ENCODE data around the gene SPDYC.
"Not testable (repeated sequence)": the region's sequence is repeated elsewhere in the genome, so short reads cannot be mapped to it uniquely, and the experiment has no call there.

The SPDYC gene

DNA sequence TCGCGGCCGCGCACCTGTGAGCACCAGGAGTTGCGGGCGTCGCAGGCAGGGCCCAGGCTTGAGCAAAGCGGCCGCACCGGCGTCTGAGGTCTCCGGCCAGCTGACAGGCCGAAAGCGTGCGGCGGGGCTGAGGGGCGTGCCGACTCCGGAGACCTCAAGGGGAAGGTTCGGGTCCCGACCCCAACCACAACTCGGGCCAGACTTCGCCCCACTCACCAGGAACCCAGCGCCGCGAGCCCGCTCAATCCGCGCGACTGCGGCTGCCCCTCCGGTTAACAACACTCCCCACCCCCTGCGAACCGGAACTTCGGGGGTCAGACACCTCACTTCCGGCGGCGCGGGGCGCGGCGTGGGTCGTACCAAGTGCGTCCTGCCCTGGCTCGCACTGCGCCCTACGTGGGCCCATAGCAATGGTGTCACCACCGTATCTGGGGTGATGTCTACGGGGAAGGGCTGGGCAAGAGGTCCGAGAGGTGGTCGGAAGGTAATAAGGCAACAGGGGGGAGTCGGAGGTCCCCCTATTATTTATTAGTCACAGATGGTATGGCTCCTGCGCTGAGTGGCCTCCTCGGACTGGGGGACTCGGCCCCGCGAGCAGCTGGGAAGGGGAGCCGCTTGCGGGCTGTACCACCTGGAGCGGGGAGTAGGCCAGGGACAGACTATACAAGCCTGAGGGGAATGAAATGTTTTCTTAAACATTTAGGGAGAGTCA lies 35.6 kb upstream of the SPDYC start, which contains the start of gene SYVN1:
SYVN1 (minus strand) TSS at position 280 of the 712 bp plus-strand sequence. CDS start 918 bp downstream, outside the sequence.
- DNase-seq = peak; percentile 90 to 92

DNA sequence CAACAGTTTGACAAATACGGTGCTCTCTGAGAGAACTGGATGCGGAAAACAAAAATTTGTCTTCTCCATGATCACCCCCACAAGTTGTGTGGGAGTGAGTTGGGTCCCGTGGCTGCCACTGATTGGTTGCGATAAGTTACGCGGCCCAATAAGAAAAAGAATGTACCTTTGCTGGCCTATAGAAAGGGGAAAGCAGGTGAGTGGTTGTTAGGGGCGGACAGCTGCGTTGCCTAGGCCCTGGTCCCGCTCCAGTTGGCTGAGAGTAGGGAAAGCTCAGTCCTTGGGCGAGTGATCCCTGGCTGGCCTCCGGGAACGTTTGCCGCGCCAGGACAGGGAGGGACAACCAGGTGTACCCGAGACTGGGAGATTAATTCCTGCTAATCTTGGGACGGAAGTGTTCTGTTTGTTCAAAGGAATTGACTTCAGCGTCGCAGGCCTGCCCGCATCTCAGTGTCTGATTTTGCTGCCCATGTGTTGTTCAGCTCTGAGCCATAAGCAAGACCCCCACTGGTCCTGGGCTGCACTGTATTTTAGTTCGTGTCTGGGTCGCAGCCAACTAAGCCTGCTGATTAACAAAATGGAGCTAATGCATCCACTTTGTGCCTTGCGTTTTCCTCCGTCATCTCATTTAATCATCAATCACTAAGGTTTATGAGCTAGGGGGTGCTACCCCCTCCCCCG lies 34.9 kb upstream of the SPDYC start:
- DNase-seq = peak; percentile 98

DNA sequence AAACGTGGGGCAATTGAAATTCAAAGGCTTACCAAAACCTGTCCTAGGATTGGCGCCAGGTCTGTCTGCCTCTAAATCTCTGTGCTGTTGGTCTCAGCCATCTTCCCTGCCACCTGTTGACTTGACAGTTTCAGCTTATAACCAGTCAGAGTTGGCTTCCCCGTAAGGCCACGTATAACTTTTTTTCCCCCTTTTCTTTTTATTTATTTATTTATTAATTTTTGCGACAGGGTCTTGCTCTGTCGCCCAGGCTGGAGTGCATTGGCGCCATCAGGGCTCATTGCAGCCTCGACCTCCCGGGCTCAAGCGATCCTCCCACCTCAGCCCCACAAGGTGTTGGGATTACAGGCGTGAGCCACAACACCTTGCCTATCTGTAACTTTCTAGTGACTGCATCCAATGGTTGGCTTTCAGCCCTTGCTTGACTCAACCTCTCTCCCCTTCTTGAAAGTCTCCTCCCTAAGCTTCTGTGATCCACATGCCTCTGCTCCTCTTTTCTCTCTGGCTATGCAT lies 34.3 kb upstream of the SPDYC start:
- DNase-seq = no peak

DNA sequence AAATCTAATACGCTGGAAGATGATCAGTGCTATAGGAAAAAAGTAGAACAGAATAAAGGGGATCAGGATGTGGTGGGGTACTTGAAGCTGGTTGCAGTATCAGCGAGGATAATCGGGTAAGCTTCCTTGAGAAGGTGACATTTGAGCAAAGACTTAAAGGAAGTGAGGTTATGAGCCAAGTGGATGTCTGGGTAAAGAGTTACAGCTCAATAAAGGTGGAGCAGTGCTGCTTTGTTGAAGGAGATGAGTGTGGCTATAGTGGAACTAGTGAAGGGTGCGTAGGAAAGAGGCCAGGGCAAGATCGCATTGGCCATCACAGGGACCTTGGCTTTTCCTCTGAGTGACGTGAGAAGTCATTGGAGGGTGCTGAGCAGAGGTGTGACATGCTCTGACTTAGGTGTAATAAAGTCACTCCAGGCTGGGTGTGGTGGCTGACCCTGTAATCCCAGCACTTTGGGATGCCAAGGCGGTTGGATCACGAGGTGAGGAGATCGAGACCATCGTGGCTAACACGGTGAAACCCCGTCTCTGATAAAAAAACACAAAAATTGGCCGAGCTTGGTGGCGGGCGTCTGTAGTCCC lies 33.4 kb upstream of the SPDYC start:
- no peak for DNase-seq

DNA sequence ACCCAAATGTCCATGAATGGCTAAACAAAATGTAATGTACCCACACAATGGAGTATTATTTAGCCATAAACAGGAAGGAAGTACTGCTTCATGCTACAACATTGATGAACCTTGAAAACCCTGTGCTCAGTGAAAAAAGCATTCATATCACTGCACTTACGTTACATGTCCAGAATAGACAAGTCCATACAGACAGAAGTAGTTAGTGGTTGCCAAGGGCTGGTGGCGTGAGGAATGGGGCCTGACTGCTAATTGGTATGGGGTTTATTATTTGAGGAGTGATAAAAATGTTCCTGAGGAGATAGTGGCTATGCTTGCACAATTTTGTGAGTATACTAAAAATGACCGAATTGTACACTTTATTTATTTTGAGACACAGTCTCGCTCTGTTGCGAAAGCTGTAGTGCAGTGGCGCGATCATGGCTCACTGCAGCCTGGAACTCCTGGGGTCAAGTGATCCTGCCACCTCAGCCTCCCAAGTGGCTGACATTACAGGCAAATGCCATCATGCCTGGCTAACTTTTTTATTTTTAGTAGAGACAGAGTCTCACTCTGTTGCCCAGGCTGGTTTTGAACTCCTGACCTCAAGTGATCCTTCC lies 28.0 kb upstream of the SPDYC start:
- no peak for DNase-seq

DNA sequence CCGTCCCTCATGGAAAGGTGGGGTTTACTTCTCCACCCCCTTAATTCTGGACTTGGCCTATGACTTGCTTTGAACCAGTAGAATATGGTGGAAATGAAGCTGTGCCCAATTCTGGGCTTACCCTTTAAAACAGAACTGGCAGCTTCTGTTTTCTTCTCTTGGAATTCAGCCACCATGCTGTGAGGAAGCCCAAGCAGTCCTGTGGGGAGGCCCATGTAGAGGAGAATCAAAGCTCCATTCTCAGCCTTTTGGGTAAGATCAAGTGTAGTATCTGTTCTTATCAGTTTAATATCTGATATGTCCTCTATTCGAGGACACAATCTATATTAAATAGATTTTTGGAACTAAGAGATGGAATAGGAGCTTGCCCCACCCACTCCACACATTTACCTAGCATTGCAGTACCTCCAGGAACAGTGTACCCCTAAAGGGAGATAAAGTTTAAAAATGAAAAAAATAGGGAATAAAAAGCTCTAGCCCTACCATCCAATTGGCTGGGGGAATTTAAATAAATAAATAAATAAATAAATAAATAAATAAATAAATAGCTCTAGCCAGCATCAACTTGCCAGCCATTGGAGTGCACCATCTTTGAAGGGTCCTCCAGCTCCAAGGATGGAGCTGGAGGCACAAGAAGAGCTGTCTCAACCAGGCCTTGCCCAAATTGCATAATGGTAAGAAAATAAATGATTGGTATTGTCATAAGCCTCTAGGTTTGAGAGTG lies 22.5 kb upstream of the SPDYC start:
- no peak for DNase-seq

DNA sequence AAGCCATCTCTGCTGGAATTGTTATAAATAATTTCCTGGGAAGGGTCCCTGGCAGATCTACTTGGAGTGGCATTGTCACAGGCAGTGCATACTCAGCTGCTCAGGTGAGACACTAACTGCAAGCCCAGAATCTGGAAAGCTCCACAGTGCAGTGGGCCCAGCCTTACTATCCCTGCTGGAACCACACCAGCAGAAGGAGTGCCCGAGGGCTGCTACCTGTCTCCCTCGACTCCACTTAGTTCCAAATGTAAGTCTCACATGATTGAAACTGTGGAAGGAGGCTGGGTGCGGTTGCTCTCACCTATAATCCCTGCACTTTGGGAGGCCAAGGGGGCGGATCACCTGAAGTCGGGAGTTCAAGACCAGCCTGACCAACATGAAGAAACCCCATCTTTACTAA lies 21.4 kb upstream of the SPDYC start:
- no peak for DNase-seq

DNA sequence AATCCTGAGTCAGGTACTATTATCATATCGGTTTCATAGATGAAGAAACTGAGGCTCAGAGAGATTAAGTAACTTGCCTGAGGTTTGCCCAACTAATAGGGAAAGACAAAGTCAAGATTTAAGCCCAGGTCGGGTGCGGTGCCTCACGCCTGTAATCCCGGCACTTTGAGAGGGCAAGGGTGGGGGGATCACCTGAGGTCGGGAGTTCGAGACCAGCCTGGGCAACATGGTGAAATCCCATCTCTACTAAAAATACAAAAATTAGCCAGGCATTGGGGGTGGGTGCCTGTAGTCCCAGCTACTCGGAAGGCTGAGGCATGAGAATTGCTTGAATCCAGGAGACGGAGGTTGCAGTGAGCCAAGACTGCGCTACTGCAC lies 19.9 kb upstream of the SPDYC start:
- DNase-seq = not testable (repeated sequence)

DNA sequence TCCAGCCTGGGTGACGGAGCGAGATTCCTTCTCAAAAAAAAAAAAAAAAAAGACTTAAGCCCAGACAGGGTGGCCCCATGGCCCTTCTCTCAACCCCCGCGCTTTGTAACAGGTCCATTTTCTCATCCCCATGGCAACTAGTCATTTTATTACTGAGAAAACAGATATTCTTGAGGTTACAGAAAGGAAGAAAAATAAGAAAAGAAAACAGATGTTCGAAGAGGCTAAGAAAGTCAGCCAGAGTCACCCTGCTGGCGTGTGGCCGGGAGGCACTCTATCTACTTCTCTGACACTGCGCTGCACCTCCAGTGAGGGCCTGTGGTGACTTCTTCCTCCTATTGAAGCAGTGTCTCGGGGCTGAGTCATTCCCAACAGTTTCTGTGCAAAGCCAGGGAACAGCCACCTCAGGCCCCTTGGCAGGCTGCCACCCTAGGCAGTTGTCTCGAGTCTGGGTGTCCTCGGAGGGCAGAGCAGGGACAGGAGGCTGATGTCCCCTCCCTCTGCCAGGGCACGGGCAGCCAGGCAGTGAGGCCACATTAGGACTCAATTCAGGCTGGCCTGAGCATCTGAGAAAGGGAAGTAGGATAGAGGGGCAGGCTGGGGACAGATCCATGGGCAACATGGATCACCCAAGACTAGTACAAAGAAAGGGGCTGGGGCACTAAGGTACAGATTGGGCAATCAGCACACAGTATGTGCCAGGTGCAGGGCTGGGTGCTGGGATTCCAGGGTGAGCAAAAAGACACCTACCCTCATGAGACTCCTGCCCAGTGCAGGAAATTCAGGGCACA lies 19.3 kb upstream of the SPDYC start:
- DNase-seq = peak; percentile 93 to 94

DNA sequence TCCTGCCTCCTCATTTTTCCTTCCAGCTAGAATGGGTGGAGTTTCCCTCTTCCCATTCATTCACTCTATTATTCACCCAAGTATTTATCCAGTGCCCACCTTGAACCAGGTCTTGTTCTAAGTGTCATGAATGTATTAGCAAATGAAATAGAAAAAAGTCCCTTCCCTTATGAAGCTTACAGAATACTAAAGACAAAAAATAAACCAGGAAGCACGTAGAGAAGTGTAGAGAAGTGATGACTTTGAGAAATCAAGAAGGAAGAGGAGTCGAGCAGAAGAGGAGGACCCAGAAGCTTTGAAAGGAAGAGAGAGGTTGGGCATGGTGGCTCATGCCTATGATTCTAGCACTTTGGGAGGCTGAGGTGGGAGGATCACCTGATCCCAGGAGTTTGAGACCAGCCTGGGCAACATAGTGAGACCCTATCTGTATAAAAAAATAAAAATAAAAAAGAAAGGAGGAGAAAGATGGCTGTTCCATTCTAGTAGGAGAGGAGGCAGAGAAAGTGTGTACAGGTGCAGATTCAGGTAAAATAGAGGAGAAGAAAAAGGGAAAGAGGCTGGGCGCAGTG lies 18.6 kb upstream of the SPDYC start:
- peak in 1 of 2 experiments; percentile 21 for DNase-seq

DNA sequence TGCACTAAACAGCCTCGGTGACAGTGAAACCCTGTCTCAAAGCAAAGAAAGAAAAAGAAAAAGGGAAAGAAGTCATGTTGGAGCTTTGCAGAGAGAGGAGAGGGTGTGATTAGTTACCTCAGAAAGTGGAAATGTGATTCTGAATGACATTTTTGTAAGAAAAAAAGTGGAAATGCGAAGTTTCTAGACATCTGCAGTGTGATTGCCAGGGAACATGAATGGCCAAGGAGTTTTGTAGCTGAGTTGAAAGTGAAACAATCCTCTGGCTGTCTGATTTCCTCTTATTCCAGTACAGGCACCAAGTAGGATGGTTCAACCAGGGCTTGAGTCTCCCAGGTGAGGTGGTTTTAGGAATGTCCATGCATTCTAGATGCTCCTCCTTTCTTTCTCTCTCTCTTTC lies 17.9 kb upstream of the SPDYC start:
- no peak for DNase-seq

DNA sequence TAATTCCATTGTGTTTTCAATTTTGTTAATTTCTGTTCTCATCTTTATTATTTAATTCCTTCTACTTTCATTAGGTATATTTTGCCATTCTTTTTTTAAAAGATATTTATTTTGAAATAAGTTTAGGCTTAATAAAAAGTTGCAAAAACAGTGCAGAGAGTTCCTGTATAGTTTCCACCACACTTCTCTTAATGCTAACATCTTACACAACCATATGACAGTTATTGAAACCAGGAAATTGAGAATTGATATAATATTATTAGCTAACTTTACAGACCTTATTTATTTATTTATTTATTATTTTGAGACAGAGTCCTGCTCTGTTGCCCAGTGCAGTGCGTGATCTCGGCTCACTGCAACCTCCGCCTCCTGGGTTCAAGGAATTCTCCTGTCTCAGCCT lies 13.8 kb upstream of the SPDYC start:
- DNase-seq = no peak

DNA sequence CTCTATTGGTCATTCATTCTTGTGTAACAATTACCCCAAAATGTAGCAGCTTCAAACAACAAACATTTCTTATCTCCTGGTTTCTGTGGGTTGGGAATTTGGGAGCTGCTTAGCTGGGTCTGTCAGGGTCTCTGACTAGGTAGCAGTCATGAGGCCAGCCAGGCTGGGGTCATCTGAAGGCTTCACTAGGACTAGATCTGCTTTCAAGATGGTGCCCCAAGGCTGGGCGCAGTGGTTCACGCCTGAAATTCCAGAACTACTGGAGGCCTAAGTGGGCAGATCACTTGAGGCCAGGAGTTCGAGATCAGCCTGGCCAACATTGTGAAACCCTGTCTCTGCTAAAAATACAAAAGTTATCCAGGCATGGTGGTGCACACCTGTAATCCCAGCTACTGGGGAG lies 13.1 kb upstream of the SPDYC start:
- DNase-seq = no peak

DNA sequence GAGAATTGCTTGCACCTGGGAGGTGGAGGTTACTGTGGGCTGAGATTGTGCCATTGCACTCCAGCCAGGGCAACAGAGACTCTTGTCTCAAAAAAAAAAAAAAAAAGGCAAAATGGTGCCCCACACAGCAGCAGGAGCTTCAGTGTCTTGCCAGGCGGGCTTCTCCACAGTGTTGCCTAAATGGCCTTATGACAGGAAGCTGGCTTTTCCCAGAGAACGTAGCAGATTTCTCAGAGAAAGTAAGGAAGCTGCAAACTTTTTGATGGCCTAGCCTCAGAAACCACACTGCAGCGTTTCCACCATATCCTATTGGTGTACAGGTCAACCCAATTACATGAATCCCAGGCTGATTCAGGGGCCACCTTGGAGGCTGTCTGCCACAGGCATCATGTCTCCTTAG lies 12.7 kb upstream of the SPDYC start:
- no peak for DNase-seq

DNA sequence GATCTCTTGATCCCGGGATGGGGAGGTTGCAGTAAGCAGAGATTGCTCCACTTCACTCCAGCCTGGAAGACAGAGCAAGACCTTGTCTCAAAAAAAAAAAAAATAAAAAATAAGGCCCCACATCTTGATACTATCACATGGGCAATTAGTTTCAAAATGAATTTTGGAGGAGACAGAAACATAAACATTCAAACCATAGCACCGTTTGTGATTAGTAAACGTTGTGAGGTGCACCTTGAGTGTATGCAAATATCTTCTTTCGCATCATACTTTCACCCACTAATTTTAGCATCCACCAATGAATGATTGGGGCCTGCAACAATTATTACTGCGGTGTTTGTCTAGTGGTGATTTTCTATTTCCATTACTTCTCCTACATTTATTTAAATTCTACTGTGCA lies 11.0 kb upstream of the SPDYC start:
- no peak for DNase-seq

DNA sequence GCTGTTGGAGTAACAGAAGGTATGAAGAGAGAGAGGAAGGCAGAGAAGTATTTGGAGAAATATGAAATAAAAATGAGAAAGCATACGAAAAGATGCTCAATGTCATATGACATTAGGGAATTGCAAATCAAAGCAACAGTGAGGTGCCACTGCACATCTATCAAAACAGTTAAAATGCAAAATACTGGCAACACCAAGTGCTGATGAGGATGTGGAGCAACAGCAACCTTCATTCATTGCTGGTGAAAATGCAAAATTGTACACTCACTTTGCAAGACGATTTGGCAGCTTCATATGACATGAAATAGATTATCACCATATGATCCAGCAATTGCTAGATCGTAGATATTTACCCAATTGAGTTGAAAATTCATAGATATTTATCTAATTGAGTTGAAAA lies 9.4 kb upstream of the SPDYC start:
- DNase-seq = no peak

DNA sequence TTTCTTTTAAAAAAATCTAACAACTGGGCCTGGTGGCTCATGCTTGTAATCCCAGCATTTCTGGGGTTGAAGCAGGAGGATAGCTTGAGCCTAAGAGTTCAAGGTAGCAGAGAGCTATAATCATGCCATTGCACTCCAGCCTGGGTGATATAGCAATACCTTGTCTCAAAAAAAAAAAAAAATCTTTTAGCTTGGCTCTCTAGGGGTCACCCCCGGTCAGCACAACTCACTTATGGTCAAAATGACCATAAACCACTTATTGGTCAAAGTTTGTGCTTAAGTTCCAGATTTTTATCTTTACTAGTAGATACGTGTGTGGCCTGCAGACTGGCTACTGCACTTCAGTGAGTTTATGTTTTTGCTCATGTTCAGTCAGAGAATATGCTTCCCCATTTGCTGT lies 6.3 kb upstream of the SPDYC start:
- DNase-seq = no peak

DNA sequence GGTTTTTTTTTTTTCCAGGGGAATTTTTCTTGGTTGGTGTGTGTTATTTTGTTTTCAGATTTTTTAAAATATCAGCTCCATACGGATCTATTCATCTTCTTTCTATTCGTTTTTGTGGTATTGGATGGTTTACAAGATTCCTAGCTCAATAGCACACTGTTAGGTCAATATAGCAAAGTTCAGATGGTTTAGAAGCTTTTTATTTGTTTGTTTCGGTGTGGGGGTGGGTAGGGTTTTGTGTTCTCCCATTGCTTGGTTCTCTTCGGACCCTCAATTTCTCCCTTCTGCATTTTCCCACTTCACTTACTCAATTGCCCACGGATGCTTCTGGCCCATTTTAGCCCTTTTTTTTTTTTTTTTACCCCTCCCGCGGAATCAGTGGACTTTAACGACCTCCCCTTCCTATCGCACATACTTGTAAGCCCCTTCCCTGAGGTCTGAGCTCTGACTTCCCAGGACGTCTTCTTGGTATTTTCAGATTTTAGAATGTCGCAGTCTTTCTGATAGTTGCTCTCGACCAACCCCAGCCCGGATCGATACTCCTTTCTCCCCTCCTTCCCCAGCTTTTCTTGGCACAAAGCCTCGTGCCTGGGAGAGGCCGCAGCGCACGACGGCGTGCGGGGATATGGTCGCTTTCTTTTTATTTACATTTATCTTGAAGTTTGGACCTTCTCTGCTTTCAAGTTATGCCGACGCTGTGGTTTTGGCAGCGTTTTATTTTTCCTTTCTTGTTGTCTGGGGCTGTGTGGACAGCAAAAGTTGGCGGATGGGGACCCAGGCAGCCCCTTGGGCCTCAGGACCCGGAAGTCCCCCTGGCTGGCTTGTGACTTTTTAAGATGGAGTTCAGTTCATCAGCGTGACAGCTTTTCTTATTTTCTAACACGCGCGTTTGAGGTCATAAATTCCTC lies 4.4 kb upstream of the SPDYC start:
- no peak for DNase-seq

DNA sequence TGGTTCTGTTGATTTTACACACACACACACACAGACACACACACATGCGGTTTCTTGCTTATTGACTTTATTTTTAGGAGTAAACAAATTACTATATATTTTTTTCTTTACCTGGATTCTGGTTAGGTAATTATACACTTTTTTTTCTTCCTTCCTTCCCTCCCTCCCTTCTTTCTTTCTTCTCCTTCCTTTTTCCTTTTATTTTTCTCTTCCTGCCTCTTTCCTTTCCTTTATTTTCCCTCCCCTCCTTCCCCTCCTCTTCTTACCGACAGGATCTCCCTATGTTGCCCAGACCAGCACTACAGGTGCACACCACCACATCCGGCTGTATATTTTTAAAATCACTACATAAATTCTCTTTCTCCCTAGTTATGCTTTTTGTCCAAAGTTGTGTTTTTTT lies 3.1 kb upstream of the SPDYC start:
- DNase-seq = no peak

DNA sequence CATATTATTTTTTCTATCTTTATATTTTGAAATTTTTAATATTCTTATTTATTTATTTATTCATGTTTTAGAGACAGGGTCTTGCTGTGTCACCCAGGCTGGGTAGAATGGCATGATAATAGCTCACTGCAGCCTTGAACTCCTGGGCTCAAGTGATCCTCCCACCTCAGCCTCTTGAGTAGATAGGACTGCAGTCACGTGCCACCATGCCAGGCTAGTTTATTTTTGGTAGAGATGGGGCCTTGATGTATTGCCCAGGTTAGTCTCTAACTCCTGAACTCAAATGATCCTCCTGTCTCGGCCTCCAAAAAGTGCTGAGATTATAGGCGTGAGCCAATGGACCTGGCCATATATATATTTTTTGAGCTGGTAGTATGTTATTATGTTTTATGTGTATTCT lies 2.4 kb upstream of the SPDYC start:
- no peak for DNase-seq

DNA sequence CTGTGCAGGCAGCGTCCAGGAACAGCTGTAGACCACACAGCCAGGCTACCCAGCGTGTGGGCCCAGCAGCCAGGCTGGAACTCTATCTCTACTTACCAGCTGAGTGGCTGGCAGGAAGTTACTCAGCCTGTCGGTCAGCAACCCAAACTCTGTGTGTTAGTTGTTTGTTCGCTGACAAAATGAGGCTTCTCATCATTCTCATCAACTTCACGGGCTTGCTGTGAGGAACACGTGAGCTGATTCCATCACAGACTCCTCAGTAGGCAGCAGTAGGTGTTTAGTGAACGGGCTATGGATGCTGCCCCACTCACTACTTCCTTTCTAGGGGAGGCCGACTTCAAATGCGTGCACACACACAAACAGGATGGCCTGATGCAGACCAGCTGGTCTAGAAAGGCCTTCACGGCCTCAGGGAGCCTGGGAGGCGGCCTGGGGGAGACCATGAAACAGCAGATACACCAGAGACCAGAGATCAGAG lies 830 bp upstream of the SPDYC start:
- DNase-seq = no peak
